ENCODE measurements around the gene WNT10A.

DNA sequence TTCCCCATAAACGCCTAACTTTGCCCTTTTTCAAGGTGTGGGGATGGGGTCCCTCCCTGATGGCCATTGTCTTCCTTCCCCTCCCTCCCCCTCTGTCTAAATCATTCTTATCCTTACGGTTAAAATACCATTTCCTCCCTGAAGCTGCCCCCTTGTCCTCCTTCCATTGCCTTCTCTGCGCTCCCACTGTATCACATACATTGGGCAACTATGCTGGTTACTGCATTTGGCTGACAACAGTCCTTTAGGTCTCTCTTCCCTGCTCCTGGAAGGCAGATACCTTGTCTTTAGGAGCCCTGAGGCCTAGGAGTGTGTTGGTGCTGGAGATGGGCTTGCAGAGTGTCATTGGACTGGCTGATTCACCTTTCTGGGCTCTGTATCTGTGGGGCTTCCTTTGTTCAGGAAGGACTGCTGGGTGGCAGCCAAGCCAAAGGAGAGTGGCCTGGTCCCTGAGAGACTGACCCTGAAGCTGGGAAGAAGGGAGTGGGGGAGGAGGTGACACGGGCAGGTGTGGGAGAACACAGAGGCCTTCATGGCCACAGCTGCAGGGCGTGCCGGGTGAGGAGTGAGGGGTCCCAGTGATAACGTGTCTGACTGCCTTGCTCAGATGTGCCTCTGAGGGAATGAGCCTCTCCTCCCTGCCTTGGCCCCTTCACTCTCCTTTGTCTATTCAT is 18.9 kb upstream of the WNT10A start:
- TF ChIP-seq, protein P1, sequence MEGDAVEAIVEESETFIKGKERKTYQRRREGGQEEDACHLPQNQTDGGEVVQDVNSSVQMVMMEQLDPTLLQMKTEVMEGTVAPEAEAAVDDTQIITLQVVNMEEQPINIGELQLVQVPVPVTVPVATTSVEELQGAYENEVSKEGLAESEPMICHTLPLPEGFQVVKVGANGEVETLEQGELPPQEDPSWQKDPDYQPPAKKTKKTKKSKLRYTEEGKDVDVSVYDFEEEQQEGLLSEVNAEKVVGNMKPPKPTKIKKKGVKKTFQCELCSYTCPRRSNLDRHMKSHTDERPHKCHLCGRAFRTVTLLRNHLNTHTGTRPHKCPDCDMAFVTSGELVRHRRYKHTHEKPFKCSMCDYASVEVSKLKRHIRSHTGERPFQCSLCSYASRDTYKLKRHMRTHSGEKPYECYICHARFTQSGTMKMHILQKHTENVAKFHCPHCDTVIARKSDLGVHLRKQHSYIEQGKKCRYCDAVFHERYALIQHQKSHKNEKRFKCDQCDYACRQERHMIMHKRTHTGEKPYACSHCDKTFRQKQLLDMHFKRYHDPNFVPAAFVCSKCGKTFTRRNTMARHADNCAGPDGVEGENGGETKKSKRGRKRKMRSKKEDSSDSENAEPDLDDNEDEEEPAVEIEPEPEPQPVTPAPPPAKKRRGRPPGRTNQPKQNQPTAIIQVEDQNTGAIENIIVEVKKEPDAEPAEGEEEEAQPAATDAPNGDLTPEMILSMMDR (IDR thresholded peaks at IDR 0.05; ENCODE audit: low read length): no peak
- TF ChIP-seq EZH2 (IDR thresholded peaks at IDR 0.05; ENCODE audit: borderline replicate concordance, low read length): no peak
